Prostate gland (tissue), 2 donors: Measurements from ENCODE around the gene TMEM132E.

Source experiments
- CTCF ChIP-seq, 4 experiments: fragments of 200-600 bp in 2 of 4; fragments of 450-650 bp in 2 of 4; sonication (generic) in 2 of 4; IDR thresholded peaks; 1 replicate in 3 of 4; 2 replicates in 1 of 4; pipeline ENCODE4 v1.5.1; 2016 to 2019; ENCODE audit warnings: antibody characterized with exemption in 4 of 4, mild to moderate bottlenecking in 2 of 4, moderate library complexity in 2 of 4
- POLR2A ChIP-seq: fragments of 450-650 bp; IDR thresholded peaks from one replicate; pipeline ENCODE4 v1.6.1; 2016; ENCODE audit warnings: antibody characterized with exemption, mild to moderate bottlenecking
- POLR2AphosphoS5 ChIP-seq: sonication (generic); formaldehyde crosslinking; IDR thresholded peaks from one replicate; pipeline ENCODE4 v1.6.1; 2017; ENCODE audit warnings: antibody characterized with exemption

- no peak for TF ChIP-seq CTCF (IDR thresholded peaks at IDR 0.05)
- no peak for TF ChIP-seq POLR2A
- TF ChIP-seq POLR2AphosphoS5, result no peak
Observed at GRCh38 chr17:34651402-34651811, 72.0 kb downstream of the TMEM132E start.
